HG03342 (cell line): Measurements from ENCODE around the gene RNF151.

Source experiments
- ATAC-seq: cut with Tn5 transposase; IDR thresholded peaks from one replicate; pipeline ENCODE4 v1.9.1; 2021; ENCODE audit warnings: mild to moderate bottlenecking, moderate library complexity; ENCODE audit not compliant: unreplicated experiment

Gene RNF151

GRCh38 chr16:1991135-1991551 is 24.5 kb downstream of the RNF151 start:
- no peak for ATAC-seq

DNA sequence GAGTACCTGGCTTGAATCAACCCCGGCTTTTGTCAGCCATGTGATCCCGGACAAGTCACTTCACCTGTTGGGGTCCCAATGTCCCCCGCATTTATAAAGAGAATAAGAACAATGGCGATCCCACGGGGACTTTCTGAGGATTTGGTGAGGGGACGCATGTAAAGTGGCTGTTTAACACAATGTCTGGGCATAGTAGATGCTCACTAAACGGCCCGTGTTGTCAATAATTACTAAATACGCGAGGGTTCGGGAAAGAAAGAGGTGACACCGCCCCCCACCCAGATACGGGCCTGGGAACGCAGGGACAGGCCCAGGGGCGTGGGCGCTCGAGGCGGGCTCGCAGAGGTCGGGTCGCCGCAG is 24.9 kb downstream of the RNF151 start:
- no peak for ATAC-seq

DNA sequence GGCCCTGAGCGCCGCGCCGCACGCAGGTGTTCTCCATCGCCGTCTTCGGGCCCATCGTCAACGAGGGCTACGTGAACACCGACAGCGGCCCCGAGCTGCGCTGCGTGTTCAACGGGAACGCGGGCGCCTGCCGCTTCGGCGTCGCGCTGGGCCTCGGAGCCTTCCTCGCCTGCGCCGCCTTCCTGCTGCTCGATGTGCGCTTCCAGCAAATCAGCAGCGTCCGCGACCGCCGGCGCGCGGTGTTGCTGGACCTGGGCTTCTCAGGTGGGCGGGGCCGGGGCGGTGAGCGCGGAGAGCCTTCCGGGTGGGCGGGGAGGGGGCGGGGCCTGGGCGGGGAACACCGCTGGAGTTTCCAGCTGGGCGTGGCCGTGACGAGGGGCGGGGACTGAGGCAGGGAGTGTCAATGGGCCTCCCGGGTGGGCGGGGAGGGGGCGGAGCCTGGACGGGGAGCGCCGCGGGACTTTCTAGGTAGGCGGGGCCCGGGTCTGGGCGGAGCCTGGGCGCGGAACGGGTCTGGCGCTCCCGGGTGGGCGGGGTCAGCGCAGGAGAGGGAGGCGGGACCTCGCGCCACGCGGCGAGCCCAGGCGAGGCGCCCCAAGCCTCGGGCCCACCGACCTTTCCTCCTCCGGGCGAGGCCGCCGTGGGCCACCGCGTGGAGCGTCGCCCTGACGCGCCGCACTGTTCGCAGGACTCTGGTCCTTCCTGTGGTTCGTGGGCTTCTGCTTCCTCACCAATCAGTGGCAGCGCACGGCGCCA is 25.5 kb downstream of the RNF151 start:
- ATAC-seq, result peak; percentile 49

DNA sequence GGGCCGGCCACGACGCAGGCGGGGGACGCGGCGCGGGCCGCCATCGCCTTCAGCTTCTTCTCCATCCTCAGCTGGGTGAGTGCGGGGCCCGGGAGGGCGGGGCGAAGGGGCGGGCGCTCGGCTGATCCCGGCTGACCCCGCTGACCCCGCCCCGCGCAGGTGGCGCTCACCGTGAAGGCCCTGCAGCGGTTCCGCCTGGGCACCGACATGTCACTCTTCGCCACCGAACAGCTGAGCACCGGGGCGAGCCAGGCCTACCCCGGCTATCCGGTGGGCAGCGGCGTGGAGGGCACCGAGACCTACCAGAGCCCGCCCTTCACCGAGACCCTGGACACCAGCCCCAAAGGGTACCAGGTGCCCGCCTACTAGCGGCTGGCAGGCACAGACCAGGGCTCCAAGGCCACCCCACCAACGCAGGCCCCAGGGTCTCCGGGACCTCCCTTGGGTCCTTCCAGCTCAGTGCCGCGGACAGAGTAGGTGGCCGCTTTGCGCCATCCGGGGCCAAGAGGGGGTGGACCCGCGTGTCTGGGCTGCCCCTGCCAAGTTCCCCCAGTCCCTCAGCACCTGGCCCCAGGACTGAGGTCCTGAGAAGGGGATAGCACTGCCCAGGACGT is 26.2 kb downstream of the RNF151 start:
- no peak for ATAC-seq

DNA sequence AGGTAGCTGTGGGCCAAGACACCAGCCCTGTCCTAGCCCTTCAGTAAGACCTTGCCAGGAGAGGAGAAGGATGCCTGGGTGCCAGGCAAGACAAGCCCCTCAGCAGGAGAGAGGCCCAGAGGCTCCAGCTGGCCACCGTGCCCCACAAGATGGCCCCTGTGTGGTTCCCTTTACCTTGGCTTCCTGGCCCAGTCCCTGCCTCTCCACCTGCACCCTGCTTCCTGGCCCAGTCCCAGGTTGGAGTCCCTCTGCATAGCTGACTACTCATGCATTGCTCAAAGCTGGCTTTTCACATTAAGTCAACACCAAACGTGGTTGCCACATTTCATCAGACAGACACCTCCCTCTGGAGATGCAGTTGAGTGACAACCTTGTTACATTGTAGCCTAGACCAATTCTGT is 27.1 kb downstream of the RNF151 start:
- ATAC-seq, result no peak

DNA sequence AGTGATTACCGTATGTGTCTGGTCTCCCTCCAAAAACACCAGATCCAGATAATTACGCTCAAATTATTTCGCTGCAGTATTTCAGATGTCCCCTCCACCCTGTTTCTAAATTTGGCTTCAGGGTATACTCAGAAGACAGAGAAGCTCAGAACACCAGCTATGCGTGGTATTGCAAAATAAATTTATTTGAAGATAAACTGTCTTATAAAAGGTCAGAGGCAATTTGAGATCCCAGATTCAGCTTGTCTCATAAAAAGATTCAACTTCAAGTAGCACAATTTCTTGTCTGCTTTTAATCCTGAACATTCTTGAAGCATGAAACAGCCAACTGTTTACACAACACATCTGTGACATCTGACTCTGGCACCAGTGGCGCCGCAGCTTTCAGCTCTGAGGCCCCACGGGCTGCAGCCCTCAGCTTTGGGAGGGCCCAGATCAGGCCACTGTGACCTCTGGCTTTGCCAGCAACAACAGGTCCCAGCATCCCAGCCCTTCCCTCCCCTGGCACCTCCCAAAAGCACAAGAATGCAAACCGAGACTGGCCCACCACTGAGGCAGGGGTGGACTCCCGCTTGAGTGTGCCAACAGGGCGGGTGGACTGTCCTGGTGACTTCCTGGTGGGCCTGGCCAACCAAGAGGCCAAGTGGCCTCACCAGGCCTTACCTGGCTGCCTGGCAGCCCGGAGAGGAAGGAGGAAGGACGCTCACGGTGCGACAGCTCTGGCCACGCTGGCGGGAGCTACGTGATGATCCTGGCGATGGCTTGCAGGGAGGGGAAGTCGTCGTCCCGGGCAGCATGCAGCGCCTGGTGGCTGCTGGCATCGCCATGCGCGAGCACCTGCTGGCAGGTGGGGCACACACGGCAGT is 31.1 kb downstream of the RNF151 start:
- ATAC-seq, result no peak

DNA sequence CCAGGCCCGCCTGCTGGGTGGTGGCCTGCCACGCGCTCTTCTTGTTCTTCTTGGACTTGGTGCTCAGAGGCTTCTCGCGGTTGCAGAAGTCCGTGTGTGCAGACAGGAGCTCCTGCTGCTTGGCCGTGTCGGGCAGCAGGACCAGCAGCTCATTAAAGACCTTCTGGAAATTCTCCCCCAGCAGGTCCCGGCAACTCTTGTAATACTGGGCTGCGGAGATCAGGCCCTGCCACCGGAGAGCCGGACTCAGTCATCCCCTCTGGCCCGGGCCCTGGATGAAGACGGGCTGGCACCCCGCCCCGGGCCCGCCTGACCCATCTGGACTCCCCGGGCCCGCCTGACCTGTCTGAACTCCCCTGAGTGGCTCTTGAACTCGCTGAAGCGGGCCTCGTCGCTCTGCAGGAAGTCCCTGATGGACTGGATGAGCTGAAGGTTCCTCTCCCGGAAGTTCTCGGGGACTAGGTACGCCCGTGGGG is 31.7 kb downstream of the RNF151 start:
- ATAC-seq, result no peak

DNA sequence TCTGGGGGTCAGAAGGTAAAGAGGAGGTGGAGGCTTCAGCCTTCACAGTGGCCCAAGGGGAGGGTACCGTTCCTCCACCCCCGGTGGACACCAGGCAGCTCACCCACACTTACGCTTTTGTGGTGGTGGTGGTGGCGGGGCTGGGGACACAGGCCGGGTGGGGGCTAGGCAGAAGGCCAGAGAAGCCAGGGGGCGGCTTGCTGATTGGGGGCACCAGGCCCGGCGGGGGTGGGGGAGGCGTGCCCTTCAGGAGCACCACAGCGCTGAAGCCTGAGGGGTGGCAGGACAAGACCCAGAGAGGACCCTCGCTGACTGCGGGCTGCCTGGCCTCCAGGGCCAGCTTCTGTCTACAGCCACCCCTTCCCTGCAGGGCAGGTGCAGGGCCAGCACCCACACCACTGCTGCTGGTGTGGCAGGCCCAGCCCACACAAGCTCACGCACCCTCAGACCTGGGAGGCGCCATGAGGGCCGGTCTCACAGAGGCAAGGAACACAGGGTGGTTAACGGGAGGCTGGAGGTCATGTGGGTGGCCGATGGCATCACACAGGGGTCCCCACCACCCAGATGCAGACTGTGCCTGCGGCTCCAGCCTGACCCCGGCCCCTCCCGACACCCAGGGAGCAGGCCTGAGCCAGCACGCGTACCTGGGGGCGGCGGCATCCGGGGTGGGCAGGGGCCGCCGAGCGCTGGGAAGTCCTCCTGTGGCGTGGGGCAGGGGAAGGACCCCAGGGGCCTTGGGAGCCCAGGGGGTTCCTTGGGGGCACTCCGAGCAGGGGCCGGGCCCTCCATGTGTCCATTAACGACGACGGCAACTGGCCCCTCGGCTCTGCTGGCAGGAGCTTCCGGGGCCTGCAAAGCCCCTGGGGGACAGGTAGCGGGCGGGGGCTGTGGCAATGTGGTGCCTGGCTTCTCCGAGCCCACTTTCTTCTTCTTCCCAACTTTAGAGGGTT is 32.5 kb downstream of the RNF151 start:
- no peak for ATAC-seq

- no peak for ATAC-seq
These were observed 33.3 kb downstream of the RNF151 start for GRCh38 chr16:1999866-2000514.

- ATAC-seq, result no peak
These were observed 34.4 kb downstream of the RNF151 start for GRCh38 chr16:2001035-2001434.

DNA sequence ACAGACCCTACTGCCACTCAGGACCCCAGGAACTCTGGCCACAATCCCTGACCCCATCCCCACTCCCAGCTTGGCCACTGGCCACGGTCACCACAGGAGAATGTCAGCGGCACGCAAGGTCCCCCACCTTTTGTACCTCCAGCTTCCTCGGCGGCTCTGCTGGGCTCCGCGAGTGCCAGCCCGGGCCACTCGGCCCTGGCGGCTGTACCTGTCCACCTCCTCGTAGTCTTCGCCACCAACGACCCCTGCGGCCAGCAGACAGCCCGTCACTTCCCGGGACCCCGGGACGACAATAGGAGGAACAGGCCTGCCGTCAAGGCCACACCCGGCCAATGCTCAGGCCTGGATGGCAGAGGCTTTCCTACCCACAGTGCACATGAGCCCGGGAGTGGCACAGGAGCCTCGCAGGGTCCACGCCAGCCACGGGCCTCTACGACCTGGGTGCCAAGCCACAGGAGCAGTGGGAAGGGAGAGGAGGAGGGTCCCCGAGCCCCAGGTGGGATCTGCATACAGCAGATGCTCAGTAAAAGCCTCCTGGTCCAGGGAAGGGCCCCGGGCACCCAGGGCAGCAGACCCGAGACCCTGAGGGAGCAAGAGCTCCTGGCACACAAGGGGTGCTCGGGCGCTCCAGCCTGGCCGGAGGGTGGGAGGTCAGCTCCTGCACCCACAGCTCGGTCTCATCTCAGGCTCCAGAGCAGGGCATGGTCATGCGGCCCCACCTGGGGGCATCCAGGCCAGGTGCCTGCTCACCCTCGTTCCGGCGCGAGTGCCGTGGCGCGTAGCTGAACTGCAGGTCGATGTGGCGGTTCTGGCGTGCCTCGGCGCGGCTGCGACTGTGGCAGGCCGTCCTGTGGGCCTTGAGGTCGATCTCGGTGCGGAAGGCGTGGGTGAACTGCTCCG is 35.0 kb downstream of the RNF151 start:
- no peak for ATAC-seq

DNA sequence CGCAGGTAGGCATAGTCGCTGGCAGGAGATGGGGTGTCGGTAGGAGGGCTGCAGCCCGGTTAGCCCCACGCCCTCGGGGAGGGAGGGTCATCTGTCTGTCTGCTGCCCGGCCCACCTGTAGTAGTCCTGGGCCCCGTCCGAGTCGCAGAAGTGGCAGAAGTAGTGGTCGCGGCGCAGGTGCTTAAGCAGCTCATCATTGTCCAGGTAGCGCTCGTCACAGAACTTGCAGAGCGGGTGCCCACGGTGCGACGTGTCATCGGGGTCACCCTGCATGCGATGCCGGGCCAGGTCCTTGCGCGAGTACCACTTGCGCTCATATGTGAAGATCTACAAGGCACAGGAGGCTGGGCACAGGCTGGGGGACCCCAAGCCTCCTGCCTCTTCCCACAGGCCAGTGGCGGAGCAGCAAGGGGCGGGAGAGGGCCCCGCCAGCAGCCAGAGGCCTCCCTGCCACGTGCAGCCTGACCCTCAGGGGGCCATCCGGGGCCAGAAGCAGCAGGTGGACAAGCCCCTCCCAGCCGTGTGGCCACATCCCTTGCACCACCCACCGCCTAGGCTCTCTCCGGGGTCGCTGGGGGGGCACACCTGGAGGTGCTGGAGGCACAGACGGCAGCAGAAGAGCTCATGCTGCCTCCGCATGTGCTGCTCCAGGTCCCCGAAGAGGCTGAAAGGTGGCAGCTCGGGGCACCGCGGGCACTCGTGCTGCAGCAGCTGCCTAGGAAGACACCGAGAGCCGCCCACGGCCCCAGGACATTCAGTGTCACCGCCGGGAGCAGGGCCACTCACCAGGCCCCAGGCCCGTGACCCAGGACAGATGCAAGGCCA is 36.0 kb downstream of the RNF151 start:
- no peak for ATAC-seq

DNA sequence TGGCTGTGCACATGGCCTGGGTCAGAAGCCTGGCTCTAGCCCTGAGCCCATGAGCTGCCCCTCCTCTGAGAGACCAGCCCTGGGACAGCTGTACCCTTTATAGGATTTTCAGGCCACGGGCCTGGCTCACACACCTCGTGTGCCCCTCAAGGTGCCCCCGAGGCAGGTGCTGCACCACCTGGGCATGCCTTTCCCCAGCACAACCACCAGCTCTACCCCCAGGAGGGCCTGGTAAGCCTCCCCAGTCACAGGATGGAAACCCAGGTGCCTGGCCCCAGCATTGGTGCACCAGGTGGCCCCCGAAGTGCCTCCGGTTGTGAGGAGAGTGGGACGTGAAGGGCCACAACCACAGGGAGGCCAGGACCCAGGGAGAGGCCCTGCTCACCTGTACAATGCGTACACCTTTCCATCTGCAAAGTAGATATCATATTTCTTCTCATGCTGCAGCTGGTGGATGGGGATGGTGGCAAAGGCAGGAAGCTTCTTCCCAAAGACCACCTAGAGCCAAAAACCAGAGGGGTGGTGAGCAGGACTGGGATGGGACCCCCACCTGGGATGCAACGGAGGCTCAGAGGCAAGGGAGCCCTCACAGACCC is 36.7 kb downstream of the RNF151 start:
- ATAC-seq, result no peak

DNA sequence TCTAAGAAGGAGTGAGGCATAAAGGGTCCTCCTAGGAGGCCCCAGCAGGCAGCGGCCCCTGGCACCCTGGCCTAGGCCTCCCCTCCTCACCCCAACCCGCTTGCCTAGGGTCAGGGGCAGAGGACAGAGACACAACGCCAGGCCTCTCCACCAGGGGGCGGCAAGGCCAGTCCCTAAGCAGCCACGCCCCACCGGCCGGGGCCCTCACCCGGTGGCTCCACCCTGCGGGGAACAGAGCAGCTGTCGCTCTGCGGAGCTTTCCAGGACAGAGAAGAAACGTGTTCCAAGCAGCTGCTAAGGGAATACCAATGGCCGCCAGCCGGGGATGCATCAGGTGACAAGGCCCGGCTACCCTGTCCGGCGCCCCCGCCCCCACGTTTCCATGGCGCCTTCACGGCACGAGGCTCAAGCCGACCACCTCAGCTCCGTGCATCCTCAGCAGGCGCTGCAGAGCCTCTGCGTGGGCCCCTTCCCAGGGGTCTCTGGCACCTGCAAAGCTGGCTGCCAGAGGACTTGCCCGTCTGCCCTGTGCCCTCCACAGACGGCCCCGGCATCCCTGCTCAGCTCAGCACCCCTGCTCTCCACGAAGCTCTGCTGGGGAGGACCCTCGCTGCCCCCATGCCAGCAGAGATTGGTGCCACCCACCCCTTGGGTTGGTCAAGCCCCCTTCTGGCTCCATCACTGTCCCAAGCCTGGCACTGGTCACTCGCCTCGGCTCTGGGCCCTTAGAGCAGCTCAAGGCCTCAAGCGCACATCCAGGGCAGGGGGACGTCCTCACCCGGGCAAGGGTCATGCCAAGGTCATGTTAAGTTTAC is 37.4 kb downstream of the RNF151 start:
- ATAC-seq, result peak; percentile 64

- ATAC-seq, result no peak
These were observed 38.3 kb downstream of the RNF151 start for GRCh38 chr16:2004795-2005517.

DNA sequence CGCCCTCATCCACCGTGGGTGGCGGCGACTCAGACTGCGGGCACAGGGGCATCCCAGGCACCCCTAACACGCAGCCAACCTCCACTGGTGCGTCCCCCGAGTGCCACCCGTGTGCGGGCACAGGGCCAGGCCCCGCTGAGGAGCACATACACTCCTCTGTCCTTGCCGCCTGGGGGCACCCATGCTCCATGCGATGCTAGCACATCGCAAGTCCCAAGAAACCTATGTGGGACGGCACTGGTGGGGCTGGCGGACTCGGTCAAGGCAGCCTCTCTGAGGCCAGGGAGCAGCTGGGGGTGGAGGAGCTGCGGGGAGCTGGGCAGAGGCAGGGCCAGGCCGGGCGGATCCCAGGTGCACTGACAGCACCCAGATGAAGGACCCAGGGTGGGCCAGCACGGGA is 39.0 kb downstream of the RNF151 start:
- ATAC-seq, result no peak
